HepG2 (cell line): ENCODE results near the gene TCAIM. TPM values are rescaled to one million over a fixed set of nuclear protein-coding genes. Genes with fewer than 3 reads are reported as not detected.

Experiments
- BCL6 ChIP-seq: IDR thresholded peaks from 2 replicates; pipeline ENCODE4 v1.6.1; 2016; ENCODE audit warnings: missing genetic modification reagents, missing compliant biosample characterization
- E2F5 ChIP-seq: sonication (generic); formaldehyde crosslinking; conservative IDR thresholded peaks from 2 replicates; pipeline ENCODE4 v1.4.0; 2020; ENCODE audit warnings: missing genetic modification reagents
- EP300 ChIP-seq, 3 experiments: sonication (generic) in 1 of 3; formaldehyde crosslinking in 1 of 3; IDR thresholded peaks; 2 replicates each; pipeline versions ENCODE4 v1.5.1 to v1.6.1; 2011 to 2020; ENCODE audit warnings: low read depth in 2 of 3, low read length in 2 of 3, borderline replicate concordance in 1 of 3, improper control_type of control experiment in 1 of 3, mild to moderate bottlenecking in 1 of 3, missing genetic modification reagents in 1 of 3, moderate library complexity in 1 of 3
- GPN1 ChIP-seq: sonication (generic); formaldehyde crosslinking; IDR thresholded peaks from 2 replicates; pipeline ENCODE4 v1.5.1; 2020; ENCODE audit warnings: missing genetic modification reagents, borderline replicate concordance
- KDM6A ChIP-seq: IDR thresholded peaks from 2 replicates; pipeline ENCODE4 v1.6.1; 2016; ENCODE audit warnings: low read depth
- MATR3 ChIP-seq: sonication (generic); formaldehyde crosslinking; IDR thresholded peaks from 2 replicates; pipeline ENCODE4 v1.4.0; 2020; ENCODE audit warnings: missing genetic modification reagents
- MEF2D ChIP-seq: sonication (generic); formaldehyde crosslinking; IDR thresholded peaks from 2 replicates; pipeline ENCODE4 v1.5.1; 2020; ENCODE audit warnings: mild to moderate bottlenecking, missing genetic modification reagents
- MLXIP ChIP-seq: sonication (generic); formaldehyde crosslinking; IDR thresholded peaks from 2 replicates; pipeline ENCODE4 v1.9.0; 2021; ENCODE audit warnings: missing genetic modification reagents, borderline replicate concordance
- NCOR1 ChIP-seq: fragments of 200-600 bp; sonication (generic); IDR thresholded peaks from 2 replicates; pipeline ENCODE4 v1.7.0; 2017; ENCODE audit warnings: antibody characterized with exemption, low read length, borderline replicate concordance
- NFKB2 ChIP-seq: sonication (generic); formaldehyde crosslinking; IDR thresholded peaks from 2 replicates; pipeline ENCODE4 v1.4.0; 2020; ENCODE audit warnings: missing genetic modification reagents, borderline replicate concordance
- RERE ChIP-seq: IDR thresholded peaks from 2 replicates; pipeline ENCODE4 v1.6.1; 2016; ENCODE audit warnings: low read depth, missing genetic modification reagents, missing compliant biosample characterization
- SP2 ChIP-seq: sonication (generic); formaldehyde crosslinking; IDR thresholded peaks from 2 replicates; pipeline ENCODE4 v1.5.1; 2020; ENCODE audit warnings: mild to moderate bottlenecking, missing genetic modification reagents
- ZBTB25 ChIP-seq: IDR thresholded peaks from 2 replicates; pipeline ENCODE4 v1.6.1; 2018; ENCODE audit warnings: missing genetic modification reagents
- ZNF275 ChIP-seq: sonication (generic); formaldehyde crosslinking; IDR thresholded peaks from 2 replicates; pipeline ENCODE4 v1.8.0; 2022; ENCODE audit warnings: missing genetic modification reagents, mild to moderate bottlenecking, inconsistent platforms, borderline replicate concordance
- ZNF781 ChIP-seq: sonication (generic); formaldehyde crosslinking; IDR thresholded peaks from 2 replicates; pipeline ENCODE4 v1.5.1; 2020; ENCODE audit warnings: borderline replicate concordance, mild to moderate bottlenecking, missing genetic modification reagents; ENCODE audit errors: not compliant biosample characterization
- polyA plus RNA-seq, 8 experiments: library from polyadenylated mRNA; depleted of rRNA in 3 of 8; stranded (reverse) in 7 of 8; unstranded in 1 of 8; fragments of >200 nt; fragmentation: Illumina TruSeq in 4 of 8; extraction: Trizol in 4 of 8; gene quantifications; 2 replicates each; pipeline versions ENCODE4 v1.2.1 to v1.2.3, GENCODE V29; 2011 to 2016; ENCODE audit warnings: low read depth in 4 of 8, missing spikeins in 1 of 8, mixed read lengths in 1 of 8; ENCODE audit not compliant: insufficient read depth in 1 of 8
- total RNA-seq, 5 experiments: library from RNA; depleted of rRNA; stranded (reverse); fragments of >200 nt; fragmentation: Illumina TruSeq; extraction: Trizol; gene quantifications; 2 replicates each; pipeline ENCODE4 v1.2.3, GENCODE V29; 2016; ENCODE audit warnings: low read depth in 1 of 5

Gene TCAIM
- total and polyA plus RNA-seq, 2 of the 13 experiments (the other 11 are each of a cell fraction or from before 2014, with no cell fraction given), result 16.9 to 22.6 TPM

GRCh38 chr3:44338010-44338827 lies at the start of gene TCAIM (continued):
- peak; percentile 93; the same call in 1 of the 2 replicates for TF ChIP-seq ZNF275 (CRISPR knock-in tag)
- TF ChIP-seq SP2 (CRISPR knock-in tag), result peak; percentile 54
- no peak for TF ChIP-seq MATR3
- no peak for TF ChIP-seq GPN1 (CRISPR knock-in tag)
- 0 out of 2 replicates have a peak, but pooled peaks have one; percentile 9 for TF ChIP-seq RERE (CRISPR knock-in tag)
- peak; percentile 45 for TF ChIP-seq E2F5 (CRISPR knock-in tag)
- peak; percentile 87 for TF ChIP-seq MEF2D
- TF ChIP-seq KDM6A (CRISPR knock-in tag), result no peak; the same call in 1 of the 2 replicates
- peak; percentile 95 for TF ChIP-seq ZNF781 (CRISPR knock-in tag)
- peak; percentile 97 for TF ChIP-seq NFKB2 (CRISPR knock-in tag)
- no peak for TF ChIP-seq ZBTB25 (CRISPR knock-in tag)
- TF ChIP-seq EP300 (IDR thresholded peaks at IDR 0.05; ENCODE audit: low read depth in 2 of 2, low read length in 2 of 2), result no peak
- TF ChIP-seq EP300 (CRISPR knock-in tag; IDR thresholded peaks at IDR 0.05; ENCODE audit: borderline replicate concordance), result no peak; the same call in 1 of the 2 replicates
- TF ChIP-seq MLXIP (CRISPR knock-in tag), result 0 out of 2 replicates have a peak, but pooled peaks have one; percentile 73
- no peak; the same call in 1 of the 2 replicates for TF ChIP-seq NCOR1
- 0 out of 2 replicates have a peak, but pooled peaks have one; percentile 51 for TF ChIP-seq BCL6 (CRISPR knock-in tag)
